Activated T-cell treated with anti-CD3 and anti-CD28 coated beads for 24 hours (primary cell): ENCODE data around the gene FHOD3.
"Not testable (repeated sequence)": the region's sequence is repeated elsewhere in the genome, so short reads cannot be mapped to it uniquely, and the experiment has no call there.

Experiments used
- DNase-seq: peaks from one replicate; pipeline ENCODE4 v3.0.0-alpha.2; 2020; ENCODE audit warnings: low read depth

Gene FHOD3

GRCh38 chr18:36551274-36551673 is 253.8 kb downstream of the FHOD3 start:
- DNase-seq, result not testable (repeated sequence)

GRCh38 chr18:36558234-36558633 is 260.7 kb downstream of the FHOD3 start:
- DNase-seq, result no peak

GRCh38 chr18:36559149-36559857 is 261.8 kb downstream of the FHOD3 start:
- DNase-seq, result no peak

GRCh38 chr18:36560187-36560586 is 262.7 kb downstream of the FHOD3 start:
- no peak for DNase-seq

- DNase-seq, result no peak
These were observed 263.5 kb downstream of the FHOD3 start for GRCh38 chr18:36561046-36561445.

GRCh38 chr18:36564841-36565240 is 267.3 kb downstream of the FHOD3 start:
- DNase-seq, result no peak

- DNase-seq, result no peak
These were observed 270.3 kb downstream of the FHOD3 start for GRCh38 chr18:36567800-36568199.

- no peak for DNase-seq
These were observed 271.0 kb downstream of the FHOD3 start for GRCh38 chr18:36568487-36568886.

- no peak for DNase-seq
These were observed 274.8 kb downstream of the FHOD3 start for GRCh38 chr18:36572135-36572856.

GRCh38 chr18:36576339-36576738 is 278.8 kb downstream of the FHOD3 start:
- no peak for DNase-seq

GRCh38 chr18:36578871-36579710 is 281.6 kb downstream of the FHOD3 start:
- DNase-seq, result no peak

- no peak for DNase-seq
These were observed 282.8 kb downstream of the FHOD3 start for GRCh38 chr18:36580266-36580665.

GRCh38 chr18:36580874-36581750 is 283.6 kb downstream of the FHOD3 start:
- DNase-seq, result no peak

- no peak for DNase-seq
These were observed 285.7 kb downstream of the FHOD3 start for GRCh38 chr18:36582988-36583745.

GRCh38 chr18:36589857-36590543 is 292.5 kb downstream of the FHOD3 start:
- no peak for DNase-seq

- DNase-seq, result no peak
These were observed 293.4 kb downstream of the FHOD3 start for GRCh38 chr18:36590621-36591580.

- DNase-seq, result no peak
These were observed 294.8 kb downstream of the FHOD3 start for GRCh38 chr18:36592282-36592681.

- DNase-seq, result no peak
These were observed 295.5 kb downstream of the FHOD3 start for GRCh38 chr18:36593001-36593400.

- no peak for DNase-seq
These were observed 296.1 kb downstream of the FHOD3 start for GRCh38 chr18:36593641-36594040.
